Measurements from ENCODE around the gene PDIA5.

Gene PDIA5

DNA sequence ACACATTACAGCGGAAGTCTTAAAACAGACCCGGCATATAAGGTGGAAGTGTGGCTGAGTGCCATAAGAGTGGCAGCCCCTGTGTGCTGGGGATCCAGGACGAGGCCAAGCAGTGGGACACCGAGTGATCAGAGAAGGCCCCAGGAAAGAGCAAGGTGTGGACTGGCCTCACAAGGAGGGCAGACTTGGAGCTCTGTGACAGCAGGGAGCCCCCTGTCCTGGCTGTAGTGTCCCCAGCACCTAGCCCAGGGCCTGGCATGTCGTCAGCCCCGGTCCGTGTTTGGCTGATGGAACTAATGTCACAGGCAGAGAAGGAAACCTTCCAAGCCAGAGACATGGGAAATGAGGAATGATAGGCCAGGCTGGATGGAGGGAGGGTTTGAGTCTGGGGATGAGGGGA, 4.8 kb downstream of the PDIA5 start:
- DNase-seq (ENCODE audit: low read depth in 2 of 2), result no peak

DNA sequence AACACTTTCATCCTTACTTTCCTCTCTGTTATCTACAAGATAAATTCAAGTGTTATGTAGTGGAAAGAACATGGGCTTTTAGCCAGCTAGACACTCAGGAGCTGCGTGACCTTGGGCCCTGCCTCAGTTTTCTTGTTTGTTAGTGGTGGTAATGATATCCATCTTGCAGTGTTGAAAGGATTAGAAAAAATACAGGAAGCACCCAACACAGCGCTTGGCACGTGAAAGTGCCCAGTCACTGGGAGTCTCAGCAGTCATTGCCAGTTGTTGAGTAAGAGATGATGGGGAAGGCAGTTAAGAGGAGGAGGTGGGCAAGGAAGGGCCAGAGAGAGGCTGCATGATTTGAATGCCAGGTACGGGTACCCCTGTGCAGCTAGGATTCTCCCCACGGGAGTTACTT, 5.3 kb downstream of the PDIA5 start:
- DNase-seq (ENCODE audit: low read depth in 2 of 2), result no peak

DNA sequence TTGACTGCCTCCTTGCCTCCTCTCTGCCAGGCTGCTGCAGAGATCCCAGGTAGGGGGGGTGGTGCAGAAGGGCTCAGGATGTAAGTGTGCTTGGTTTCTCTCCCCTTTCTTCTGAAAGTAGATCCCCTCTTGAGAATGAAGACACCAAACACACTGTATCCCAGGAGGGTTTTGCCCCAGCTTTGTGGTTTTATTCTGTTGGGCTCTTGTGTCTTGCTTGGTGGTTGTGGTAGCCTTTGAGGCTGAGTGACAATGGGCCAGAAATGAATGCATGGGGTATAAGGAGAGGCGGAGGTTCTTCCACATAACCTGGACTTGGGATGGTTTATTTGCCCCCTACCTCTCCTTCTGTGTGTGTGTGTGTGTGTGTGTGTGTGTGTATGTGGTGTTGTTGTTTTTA, 5.7 kb downstream of the PDIA5 start:
- no peak for DNase-seq (ENCODE audit: low read depth in 2 of 2)

DNA sequence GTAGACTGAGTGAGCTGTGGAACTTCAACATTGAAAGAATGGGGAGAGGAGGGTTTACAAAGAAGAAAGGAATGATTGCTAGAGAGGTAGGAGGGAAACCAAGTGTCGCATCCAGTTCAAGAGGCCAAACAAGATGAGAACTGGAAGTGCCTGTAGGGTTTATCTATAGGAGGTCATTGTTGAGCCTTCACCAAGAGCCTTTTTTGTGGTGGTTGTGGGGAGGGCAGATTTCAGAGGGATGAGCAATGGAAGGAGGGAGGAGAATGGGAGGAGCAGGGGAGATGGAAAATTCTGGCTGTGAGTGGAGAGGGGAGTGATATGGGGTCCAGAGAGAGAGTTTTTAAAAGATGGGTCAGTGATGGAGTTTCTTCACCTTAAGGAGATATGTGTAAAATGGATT, 8.5 kb downstream of the PDIA5 start:
- no peak for DNase-seq (ENCODE audit: low read depth in 2 of 2)

DNA sequence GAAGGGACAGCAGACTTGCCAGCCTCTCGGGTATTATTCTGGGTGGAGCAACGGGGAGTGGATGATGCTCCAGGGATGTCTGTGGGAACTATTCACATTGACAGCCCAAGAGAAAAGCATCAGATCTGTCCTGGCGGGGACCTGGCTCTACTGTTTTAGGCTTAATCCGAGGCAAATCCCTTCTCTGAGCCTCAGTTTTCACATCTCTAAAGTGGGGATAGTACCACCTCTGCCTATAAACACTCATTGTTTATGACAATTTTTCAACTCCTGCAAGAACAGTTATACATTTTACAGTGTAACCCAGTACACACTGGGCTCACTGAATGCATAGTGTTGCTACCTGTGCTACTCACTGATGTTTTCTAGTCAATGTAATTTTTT, 9.3 kb downstream of the PDIA5 start:
- DNase-seq (ENCODE audit: low read depth in 2 of 2), result no peak

DNA sequence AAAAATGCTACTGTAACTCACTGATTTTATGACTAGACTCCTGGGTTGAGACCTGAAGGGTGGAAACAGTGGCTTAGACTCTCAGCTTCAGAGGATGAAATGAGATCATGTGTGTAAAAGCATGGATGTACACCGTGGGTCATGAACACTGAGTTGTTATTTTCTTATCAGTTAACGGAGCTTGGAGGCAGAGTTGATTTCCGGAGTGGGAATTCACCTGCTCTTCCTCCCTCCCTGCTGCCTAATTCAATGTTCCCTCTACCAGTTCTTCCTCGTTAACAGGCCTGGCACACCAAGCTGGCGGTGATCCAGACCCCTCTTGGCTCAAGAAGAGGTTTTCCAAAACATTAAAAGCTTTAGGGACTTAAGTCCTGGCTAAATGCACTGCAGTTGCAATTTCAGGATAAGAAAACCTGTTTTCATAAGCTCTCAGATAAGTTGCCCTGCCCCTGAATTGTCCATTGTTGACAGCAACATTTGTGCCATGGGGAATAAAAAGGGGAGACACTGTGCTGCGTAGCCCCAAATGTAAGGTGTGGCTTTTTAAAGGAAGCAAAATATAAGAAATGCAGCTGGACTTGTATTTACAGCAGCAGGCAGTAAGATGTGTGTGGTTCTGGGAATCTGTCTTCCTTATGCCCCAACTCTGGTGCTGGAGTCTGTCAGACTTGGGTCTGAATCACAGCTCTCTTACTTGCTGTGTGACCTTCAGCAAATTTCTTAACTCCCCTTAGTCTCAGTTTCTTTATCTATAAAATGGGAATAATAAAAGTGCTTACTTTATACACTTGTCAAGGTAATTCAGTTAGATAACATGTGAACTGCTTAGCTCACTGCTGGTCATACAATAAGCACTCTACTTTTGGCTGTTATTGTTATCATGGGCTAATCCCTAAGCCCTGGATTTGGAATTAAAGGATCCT, 9.9 kb downstream of the PDIA5 start:
- no peak for DNase-seq (ENCODE audit: low read depth in 2 of 2)

DNA sequence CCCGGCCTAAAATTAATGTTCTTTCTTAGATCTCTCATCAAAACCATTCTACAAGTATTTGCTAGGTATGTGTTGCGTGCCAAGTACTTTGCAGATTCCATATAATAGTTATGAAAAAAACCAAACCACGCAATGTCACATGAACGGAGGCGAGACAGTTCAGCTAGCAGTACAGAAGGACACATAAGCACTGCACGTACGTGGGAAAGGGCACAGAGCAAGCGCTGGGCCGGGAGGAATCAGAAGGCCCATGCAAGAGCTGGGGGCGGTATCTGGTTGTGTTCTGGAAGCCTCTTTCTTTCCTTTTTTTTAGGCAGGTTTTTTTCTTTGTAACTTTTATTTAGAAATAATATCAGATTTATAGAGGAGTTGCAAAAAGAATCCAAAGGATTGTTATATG, 11.3 kb downstream of the PDIA5 start:
- DNase-seq (ENCODE audit: low read depth in 2 of 2), result no peak

DNA sequence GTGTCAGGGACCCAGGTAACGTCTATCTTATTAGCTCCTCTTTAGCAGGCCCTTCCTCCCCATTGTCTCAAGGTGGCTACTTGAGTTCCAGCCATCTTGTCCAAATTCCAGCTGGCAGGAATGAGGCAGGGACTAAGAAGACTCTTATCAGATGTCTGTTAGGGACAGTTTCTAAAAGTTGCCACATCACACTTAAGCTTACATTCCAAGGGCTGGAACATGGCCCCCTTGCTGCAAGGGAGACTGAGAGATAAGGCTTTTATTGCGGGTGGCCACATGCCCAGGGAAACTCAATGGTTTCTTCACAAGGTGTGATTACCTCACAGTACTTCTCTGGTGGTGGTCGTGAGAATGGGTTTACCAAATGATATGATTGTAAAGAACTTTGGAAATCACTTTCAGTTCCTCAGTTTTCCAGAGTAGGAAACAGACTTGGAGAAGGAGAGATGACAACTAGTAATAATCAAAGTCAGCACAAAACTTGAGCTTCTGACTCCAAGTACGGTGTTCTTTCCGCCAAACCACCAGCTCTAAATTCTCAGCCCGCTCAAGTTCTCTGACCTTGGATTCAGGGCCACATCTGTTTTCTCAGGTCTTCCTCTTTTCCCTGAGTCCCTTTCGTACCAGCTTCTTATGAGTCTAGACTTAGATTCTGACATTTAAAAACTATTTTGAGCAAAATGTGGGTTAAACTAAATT, 14.2 kb downstream of the PDIA5 start:
- no peak for DNase-seq (ENCODE audit: low read depth in 2 of 2)

DNA sequence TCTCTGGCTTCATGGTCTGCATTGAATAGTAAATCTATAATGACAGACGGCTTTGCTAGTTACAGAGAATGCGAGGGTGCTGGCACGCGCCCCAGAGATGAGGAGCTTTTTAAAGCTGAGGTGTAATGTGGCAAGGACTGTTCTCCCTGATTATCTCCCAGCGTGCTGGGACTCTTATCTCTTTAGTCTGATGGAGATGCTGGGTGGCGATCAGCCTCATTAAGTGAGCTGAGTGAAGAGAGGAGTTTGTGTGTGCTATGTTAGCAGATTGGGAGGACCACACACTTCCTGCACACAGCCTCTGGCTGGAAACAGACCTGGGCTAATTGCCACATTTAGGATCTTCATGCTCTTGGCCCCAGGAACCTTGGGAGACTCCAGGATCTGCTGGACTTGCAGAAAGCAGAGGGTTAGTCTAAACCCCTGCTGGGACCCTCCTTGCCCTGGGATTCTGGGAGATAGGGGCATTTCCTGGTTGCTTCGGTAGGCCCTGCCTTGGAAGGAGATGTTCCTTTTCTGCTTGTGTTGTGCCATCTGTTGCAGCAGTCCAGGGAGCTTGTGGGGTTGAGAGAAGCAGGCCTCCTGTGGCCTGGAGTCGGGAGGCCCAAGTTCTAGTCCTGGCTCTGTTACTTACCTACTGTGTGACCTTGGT, 15.0 kb downstream of the PDIA5 start:
- DNase-seq (ENCODE audit: low read depth in 2 of 2), result no peak

DNA sequence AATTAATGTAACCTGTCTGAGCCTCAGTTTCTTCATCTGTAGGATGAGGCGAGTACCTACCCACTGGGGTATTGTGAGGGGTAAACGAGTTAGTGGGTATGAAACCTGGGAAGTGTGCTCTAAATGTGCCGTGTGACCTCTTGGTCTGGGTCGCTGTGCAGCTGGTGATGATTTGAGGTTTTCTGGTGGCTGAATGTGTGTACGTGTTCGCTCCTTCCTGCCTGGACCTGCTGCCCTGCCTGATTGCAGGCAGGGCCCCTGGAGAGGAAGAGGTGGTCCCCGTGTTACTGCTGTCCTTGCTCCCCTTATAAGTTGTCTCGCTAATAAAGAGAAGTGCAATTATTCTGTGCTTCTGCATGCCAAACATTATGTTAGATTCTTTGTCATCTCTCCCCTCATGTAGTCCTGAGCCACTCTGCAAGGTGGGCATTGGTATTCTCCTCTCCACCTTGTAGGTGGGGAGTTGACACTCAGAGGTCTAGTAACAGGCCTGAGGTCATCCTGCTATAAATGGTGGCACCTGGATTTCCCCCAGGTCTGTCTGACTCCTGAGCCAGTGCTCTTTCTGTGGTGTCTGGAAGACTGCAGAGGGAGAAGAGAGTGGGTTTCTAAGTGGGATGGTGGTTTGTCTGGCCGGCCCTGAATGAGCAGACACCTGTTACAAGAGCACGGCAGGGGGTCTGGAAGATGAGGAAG, 15.7 kb downstream of the PDIA5 start:
- no peak for DNase-seq (ENCODE audit: low read depth in 2 of 2)

DNA sequence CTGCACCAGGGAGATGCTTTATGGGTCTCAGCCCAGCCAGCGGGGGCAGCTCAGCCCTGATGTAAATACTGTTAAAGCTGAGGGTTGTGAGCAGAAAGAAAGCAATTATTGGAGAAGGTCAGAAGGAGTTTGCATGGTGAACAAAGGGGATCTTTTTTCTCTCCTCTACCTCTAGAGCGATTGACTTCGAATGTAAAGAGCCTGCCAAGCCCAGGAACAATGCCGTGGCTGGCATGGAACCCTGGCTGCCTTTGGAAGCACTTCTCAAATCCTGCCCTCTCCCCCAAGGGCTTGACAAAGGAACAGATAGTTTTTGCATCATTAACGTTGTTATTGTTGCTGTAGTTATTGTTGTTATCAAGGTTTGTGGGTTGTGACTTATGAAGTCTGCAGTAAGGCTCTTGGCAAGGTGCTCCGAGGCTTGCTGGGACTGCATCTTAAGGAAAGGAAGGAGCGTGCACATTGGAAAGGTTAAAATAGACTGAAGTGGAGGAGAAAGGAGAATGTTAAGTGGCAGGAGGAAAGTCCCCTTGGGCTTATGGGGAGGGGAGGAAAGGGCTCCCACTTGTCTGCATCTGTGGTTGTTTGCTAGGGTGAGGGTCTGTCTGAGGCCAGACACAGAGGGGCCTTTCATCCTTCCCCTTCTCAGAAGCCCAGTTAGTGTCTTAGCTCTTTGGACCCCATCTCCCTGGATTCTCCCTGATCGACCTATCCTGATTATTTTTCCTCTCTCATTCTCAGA, 16.7 kb downstream of the PDIA5 start:
- DNase-seq (ENCODE audit: low read depth in 2 of 2), result no peak

DNA sequence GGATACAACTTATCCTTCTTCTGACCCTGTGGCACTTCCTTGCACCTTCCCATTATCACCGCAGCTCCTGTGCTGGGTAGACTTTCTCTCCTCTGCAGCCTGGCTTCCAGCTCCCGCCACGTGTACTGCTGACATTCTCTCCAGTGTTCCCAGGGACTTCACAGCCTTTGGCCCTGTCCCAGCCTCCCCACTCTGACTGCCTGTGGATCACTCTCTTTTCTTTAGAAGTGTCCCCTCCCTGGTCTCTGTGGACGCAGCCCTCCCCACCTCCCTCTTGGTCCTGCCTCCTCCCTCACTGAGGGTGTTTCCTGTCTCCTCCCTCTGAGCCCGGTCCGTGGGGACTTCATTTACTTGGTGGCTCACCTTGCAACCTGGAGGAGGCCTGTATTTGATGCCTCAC, 17.4 kb downstream of the PDIA5 start:
- no peak for DNase-seq (ENCODE audit: low read depth in 2 of 2)

DNA sequence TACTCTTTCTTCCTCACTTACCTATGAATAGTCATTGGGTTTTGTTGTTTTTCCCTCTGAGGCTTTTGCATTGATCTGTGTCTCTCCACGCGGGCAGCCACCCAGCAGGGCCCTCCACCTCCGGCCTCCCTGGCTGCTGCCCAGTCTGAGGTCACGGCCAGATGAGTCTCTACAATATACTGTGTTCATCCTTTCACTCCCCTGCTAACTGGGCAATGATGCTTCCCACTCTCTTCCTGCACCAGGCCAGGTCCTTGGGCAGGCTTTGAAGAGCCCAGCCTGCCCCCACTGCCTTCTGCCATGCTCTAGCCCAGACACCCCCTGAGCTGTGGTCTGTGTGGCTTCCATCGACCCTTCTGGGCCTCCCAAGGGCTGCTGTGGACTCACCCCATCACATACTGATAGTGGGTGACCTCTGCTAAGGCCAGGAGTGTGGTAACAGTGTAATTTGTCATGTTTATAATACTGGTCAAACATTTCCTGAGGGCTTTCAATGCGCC, 18.0 kb downstream of the PDIA5 start:
- DNase-seq (ENCODE audit: low read depth in 2 of 2), result no peak

DNA sequence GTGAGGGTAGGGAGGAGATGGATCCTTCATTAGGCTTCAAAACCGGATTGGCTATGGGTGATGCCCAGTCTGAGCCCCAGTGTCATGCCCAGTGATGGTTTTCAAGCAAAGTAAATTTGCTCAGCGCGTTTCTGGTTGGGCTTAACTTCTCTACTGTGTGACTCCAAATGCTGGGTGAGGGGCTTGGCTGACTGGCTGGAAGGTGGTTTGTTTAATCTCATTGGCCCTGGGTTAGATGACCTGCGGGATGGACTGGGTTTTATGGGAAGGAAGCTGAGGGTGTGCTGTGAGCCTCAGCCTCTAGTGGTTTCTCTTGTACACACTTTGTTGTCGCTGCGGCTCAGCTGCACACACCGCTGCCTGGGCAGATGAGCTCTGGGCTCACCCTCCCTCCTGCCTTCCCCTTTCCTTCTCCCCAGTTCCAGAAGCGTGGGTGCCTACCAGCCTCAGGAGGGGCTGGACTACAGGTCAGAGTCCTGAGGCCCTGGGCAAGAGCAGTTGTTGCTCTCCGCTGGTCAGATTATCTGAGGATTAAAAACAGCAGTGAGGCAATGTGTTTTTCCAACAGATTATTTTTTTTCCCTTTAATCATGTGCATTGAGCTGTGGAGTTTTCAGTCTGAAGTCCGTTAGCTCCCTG, 18.6 kb downstream of the PDIA5 start:
- DNase-seq (ENCODE audit: low read depth in 2 of 2), result no peak

DNA sequence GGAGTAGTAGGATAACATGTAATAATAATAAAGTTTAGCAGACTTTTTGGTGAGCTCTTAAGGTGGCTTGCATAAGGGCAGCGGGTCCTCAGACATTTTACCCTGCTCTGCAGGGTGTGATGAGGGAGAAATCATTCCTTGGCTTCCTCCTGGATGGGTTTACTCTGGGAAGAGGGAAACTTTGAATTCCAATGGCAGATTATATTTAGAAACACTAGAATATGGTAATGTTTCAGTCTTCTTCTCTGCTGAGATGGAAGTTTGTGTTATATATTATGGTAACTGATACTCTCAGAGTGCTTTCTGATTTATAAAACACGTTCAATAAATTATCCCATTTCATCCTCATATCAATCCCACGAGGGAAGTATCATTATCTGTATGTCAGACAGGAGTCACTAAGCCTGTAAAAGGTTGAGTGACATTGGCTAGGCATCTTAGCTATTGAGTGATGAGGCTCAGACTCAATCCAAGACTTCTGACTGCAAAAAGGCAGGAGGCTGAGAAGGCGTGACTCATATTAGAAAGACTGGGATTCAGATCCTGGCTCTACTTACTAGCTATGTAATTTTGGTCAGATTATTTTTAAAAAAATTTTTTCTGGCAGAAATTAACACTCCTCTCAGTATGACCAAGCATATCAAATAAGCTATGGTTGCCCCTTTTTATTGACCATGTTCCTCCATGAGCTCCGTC, 19.3 kb downstream of the PDIA5 start:
- no peak for DNase-seq (ENCODE audit: low read depth in 2 of 2)

DNA sequence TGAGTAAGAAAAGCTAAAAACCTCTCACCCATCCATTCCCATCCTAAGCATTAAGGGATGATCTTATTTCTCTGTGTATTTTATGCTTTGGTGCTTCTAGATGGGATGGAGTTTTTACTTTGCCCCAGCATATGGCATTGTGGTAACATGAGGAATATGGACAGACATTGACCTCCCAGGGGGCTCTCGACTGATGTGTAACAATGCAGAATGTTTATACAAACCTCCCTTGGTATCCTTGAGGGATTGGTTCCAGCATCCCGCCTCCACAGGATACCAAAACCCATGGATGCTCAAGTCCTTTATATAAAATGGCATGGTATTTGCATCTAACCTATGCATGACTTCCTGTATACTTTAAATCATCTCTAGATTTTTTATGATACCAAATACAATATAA, 21.6 kb downstream of the PDIA5 start:
- no peak for DNase-seq (ENCODE audit: low read depth in 2 of 2)

DNA sequence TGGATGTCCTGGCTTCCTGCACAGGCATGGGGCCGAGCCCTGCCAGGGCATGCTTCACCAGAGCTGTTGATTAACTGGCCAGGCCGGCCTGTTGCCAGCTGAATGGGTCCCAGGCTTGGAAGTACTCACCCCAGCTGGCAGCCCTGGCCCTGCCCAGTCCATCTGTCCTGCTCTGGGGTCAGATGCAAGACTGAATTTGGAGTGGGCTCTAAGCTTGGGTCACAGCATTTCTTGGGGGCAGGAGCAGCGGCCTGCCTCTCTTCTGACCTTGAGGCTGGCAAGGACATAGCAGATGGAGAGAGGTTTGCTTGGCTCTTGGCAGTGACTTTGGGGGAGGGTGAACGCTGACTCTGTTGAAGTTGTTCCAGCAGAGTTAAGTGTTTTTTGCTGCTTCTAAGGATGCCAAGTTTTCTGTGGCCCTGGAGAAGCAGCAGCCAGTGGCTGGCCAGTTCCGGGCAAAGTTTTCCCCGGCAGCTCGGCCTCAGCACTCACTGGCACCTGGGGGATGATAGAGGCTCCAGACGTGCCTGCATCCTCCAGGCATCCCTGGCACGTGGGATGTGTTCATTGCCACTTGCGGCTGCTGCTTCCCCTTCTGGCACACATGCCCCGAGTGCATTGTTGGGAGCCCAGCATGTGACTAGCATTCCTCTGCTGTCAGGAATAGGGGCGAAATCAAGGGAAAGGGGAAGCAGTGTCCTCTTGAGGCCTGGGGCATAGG, 22.9 kb downstream of the PDIA5 start:
- DNase-seq (ENCODE audit: low read depth in 2 of 2), result no peak

DNA sequence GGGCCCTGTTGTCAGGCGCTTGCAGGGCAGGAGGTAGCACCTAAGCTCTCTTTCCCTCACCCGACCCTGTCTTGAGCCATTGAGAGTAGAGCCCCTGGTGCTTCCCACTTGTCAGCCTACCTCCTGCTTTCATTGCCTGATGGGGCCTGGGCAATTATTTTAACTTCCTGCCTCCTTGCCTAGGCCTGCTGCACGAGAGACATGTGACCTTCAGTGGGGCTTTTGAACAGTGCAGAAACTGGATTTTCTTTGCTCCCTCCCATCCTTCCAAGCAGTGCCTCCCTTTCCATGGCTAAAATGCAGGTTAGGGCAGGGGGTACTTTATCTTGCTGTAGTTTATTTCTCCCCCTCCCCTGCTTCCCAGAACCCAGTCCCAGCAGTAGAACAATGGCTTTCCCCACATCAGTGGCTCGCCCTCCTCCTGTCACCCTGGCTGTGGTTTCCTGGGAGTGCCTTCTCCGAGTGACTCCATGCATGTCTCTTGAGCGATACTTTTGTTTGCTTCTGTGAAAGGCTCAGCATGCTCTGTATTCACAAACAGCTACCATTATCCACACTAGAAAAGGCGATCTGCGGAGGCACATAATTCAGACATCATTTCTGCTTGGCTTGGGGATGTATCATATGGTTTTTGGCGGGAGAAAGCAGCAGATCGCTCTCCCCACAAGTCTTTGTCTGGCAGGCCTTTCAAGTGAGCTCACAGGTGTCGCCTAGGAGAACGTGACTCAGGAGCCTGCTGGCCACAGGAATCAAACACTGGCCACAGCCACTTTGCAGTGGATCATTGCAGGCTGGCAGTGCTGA, 24.1 kb downstream of the PDIA5 start:
- no peak for DNase-seq (ENCODE audit: low read depth in 2 of 2)

DNA sequence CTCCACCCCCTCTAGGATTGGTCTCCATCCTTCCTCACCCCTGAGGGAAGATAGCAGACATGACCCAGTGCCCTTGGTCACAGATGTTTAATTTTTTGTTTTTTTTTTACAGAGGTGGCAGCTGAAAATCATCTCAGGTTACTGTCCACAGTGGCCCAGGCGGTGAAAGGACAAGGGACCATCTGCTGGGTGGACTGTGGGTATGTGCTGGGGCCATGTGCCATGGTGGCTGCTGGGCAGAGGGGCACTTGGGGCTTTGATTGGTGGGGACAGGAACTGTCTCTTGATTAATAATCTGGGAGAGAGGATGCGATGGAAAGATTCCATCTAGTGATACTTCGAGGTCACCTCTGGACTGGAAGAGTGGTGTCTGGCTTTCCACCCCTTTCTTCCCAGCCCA, 25.4 kb downstream of the PDIA5 start:
- no peak for DNase-seq (ENCODE audit: low read depth in 2 of 2)
